Peyer's patch (tissue), 4 donors: Measurements from ENCODE around the gene ZDHHC15.

Source experiments
- CTCF ChIP-seq, 6 experiments: fragments of 450-650 bp in 4 of 6; fragments of 200-600 bp in 2 of 6; sonication (generic) in 1 of 6; IDR thresholded peaks; one replicate each; pipeline ENCODE4 v1.5.1; 2017 to 2019; ENCODE audit warnings: antibody characterized with exemption in 6 of 6, mild to moderate bottlenecking in 3 of 6, moderate library complexity in 1 of 6
- POLR2A ChIP-seq, 2 donors: fragments of 450-650 bp; IDR thresholded peaks; one replicate each; pipeline ENCODE4 v1.5.1; 2017; ENCODE audit warnings: antibody characterized with exemption in 2 of 2, mild to moderate bottlenecking in 2 of 2, moderate library complexity in 2 of 2

DNA sequence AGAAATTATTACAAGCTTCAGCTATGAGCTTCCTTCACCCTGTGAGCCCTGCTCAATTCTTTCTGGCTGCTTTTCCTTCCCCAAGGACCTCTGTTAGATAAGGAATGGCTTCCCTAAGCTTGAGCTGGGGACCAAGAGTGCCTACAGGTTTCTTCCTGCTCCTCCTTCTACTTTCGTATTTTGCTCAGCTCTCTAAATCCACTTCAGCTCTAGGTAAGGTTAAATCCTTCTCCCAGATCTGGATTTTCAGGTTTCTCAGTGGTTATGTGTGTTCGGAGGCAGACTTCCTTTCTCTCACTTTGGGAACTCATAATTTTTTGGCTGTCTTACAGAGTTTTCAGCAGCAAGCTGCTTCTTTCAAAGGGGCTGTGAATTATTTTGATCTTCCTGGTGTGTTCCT is 21.9 kb upstream of the ZDHHC15 start:
- TF ChIP-seq CTCF (IDR thresholded peaks at IDR 0.05) (no peak), POLR2A (IDR thresholded peaks at IDR 0.05) (no peak)
